Type B pancreatic cell (in vitro differentiated cells): Measurements from ENCODE around the gene SNX19. TPM values are rescaled to one million over a fixed set of nuclear protein-coding genes. Genes with fewer than 3 reads are reported as not detected.

ENCODE experiments used
- DNase-seq: peaks from one replicate; pipeline ENCODE4 v3.0.0; 2021; ENCODE audit warnings: mixed read lengths; ENCODE audit not compliant: unreplicated experiment; ENCODE audit errors: extremely low spot score
- H3K27ac Mint-ChIP-seq: 2 replicates; pipeline ENCODE4 v1.8.0; 2021; ENCODE audit warnings: mild to moderate bottlenecking, mixed read lengths
- H3K27me3 Mint-ChIP-seq: 2 replicates; pipeline ENCODE4 v1.8.0; 2021; ENCODE audit warnings: mixed read lengths
- H3K36me3 Mint-ChIP-seq: 2 replicates; pipeline ENCODE4 v1.8.0; 2021; ENCODE audit warnings: mixed read lengths
- H3K4me1 Mint-ChIP-seq: one replicate; pipeline ENCODE4 v1.8.0; 2021; ENCODE audit warnings: mixed read lengths; ENCODE audit not compliant: unreplicated experiment
- H3K4me3 Mint-ChIP-seq: 2 replicates; pipeline ENCODE4 v1.8.0; 2021; ENCODE audit warnings: mild to moderate bottlenecking, mixed read lengths
- H3K9me3 Mint-ChIP-seq: 2 replicates; pipeline ENCODE4 v1.8.0; 2021; ENCODE audit warnings: mixed read lengths
- total RNA-seq: library from RNA; stranded (reverse); gene quantifications from 2 replicates; pipeline ENCODE4 v1.2.1, GENCODE V29; 2021; ENCODE audit warnings: low replicate concordance
- TF ChIP-seq, protein P1 (sequence below): fragments of 200-600 bp; sonication (generic); conservative IDR thresholded peaks from 2 replicates; pipeline ENCODE4 v1.5.0; 2021; ENCODE audit warnings: antibody characterized with exemption, mild to moderate bottlenecking

The SNX19 gene
- total RNA-seq, 1 donor from 2014 or later: 48.0 TPM

DNA sequence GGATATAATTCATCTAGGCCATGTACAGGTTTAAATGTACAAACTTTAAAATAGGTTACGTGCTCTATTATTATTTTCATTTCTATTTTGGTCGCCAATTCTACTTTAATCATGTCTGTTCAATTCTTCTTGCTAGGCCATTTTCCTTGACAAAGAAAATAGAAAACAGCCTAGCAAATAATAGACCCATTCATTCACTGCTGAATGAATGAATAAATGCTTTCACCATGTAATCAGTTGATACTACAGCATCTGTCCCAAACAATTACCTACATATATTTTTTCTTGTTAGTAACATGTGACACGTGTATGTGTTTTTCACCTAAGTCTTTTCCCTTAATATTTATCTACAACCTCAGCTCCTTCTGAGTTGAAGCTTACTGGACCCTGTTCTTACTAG lies 27.5 kb downstream of the SNX19 start:
- H3K4me1 Mint-ChIP-seq: peaks cover 7% of the 10 kb centered on the region
- H3K9me3 Mint-ChIP-seq: no peaks in the 10 kb centered on the region
- no peak for DNase-seq
- H3K36me3 Mint-ChIP-seq: peaks cover 15% of the 10 kb centered on the region
- TF ChIP-seq, protein P1, sequence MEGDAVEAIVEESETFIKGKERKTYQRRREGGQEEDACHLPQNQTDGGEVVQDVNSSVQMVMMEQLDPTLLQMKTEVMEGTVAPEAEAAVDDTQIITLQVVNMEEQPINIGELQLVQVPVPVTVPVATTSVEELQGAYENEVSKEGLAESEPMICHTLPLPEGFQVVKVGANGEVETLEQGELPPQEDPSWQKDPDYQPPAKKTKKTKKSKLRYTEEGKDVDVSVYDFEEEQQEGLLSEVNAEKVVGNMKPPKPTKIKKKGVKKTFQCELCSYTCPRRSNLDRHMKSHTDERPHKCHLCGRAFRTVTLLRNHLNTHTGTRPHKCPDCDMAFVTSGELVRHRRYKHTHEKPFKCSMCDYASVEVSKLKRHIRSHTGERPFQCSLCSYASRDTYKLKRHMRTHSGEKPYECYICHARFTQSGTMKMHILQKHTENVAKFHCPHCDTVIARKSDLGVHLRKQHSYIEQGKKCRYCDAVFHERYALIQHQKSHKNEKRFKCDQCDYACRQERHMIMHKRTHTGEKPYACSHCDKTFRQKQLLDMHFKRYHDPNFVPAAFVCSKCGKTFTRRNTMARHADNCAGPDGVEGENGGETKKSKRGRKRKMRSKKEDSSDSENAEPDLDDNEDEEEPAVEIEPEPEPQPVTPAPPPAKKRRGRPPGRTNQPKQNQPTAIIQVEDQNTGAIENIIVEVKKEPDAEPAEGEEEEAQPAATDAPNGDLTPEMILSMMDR: no peak
- H3K27me3 Mint-ChIP-seq: no peaks in the 10 kb centered on the region
- H3K27ac Mint-ChIP-seq: no peak overlapping the region
- H3K4me3 Mint-ChIP-seq: no peak overlapping the region

DNA sequence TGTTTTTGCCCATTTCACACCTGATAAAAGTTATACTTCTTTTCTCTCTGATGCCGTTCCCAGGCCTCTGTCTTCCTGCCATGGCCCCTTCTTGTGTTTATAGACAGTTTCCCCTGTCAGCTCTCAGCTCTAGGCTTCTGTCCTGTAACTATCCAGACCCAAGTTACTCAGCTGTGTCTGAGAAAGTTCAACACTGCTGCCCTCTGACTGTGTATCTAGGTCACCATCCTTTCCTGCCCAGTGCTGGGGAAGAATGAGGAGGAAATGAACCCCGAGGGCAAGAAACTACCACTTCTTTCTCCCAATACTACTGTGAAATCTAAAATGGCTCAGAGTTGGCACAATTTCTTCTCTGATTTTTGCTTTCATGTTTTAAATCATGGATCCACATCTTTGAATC lies 29.6 kb downstream of the SNX19 start:
- H3K4me1 Mint-ChIP-seq: no peaks in the 10 kb centered on the region

DNA sequence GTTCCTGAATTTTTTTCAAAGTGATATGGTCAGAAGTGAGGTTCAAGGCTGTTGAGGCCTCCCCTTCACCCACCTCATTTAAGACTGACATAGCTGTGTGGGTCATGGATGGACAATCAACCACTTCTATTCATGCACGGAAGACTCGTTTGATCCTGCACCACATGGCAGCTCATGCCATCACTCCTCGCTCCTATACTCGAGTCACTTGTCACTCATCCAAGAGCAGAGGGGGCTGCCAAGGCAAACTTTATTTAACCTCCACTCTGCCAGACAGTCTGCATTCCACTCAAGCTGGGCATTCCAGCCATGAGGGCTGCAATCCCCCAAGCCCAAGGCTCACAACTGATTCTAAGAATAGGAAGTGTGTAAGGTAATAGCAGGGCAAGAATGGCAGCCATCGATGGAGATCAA lies 34.1 kb downstream of the SNX19 start:
- H3K36me3 Mint-ChIP-seq: peaks cover 37% of the 10 kb centered on the region
- H3K27ac Mint-ChIP-seq: no peak overlapping the region
- H3K4me1 Mint-ChIP-seq: no peaks in the 10 kb centered on the region
- H3K9me3 Mint-ChIP-seq: no peaks in the 10 kb centered on the region
- TF ChIP-seq, protein P1: no peak
- no peak overlapping the region for H3K4me3 Mint-ChIP-seq
- no peak for DNase-seq
- no peaks in the 10 kb centered on the region for H3K27me3 Mint-ChIP-seq

More for the DNA sequence above, 29.6 kb downstream of the SNX19 start:
- DNase-seq: no peak
- Mint-ChIP-seq H3K36me3 (peaks cover 23% of the 10 kb centered on the region), H3K27ac (no peak overlapping the region), H3K9me3 (no peaks in the 10 kb centered on the region), H3K27me3 (no peaks in the 10 kb centered on the region), H3K4me3 (no peak overlapping the region)
- TF ChIP-seq, protein P1: no peak

DNA sequence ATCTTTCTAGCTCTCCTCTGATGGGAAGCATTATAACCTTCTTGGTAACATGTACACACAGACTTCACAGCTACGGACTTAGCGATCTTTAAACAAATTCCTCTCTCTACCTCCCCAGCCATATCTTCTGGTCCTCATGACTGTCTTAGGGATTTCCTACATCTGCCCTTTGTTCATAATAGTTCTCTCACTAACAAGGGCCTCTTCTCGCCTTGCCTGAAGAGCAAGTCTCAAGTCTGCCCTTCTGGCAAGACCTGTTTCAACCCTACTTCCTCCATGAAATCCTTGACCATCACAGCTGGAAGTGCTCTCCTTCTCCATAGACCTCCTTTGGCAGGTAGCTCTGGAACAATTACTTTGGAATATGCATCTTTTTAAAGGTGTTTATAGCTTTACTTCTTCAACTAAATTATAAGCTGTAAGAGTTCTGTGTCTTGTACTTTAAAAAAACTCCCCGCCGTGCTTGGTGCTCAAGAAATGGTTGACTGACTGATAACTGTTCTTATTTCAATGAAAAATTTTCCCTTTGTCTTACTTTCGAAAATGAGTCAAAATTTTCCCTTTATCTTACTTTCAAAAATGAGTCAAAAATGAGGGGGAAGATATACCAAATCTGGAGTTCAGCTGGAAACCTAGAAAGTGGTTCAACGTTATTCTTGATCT lies 34.7 kb downstream of the SNX19 start:
- Mint-ChIP-seq H3K4me3 (no peak overlapping the region), H3K9me3 (no peaks in the 10 kb centered on the region), H3K4me1 (no peaks in the 10 kb centered on the region), H3K27me3 (no peaks in the 10 kb centered on the region), H3K36me3 (peaks cover 35% of the 10 kb centered on the region), H3K27ac (no peak overlapping the region)
- DNase-seq: no peak
- TF ChIP-seq, protein P1: no peak

DNA sequence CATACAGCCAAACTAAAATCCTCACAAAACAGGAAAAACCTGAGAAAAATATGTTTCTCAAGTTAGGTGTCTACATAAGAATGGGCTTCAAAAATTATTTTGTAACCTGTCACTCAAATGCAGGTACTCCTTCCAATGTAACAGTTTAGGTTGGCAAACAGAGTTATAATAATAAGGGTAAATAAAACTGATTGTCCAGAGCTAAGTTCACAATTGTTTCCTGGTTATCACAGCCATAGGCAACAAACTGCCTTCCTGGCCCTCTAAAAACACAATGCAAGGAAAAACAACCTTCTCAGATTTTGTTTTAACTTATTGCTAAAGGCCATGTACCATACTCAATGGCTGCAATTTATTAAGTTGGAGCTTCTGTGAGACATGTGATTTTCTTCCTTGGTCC lies 36.4 kb downstream of the SNX19 start:
- Mint-ChIP-seq H3K4me3 (no peak overlapping the region), H3K27me3 (no peaks in the 10 kb centered on the region), H3K9me3 (no peaks in the 10 kb centered on the region), H3K27ac (no peak overlapping the region), H3K36me3 (peaks cover 43% of the 10 kb centered on the region), H3K4me1 (no peaks in the 10 kb centered on the region)
- DNase-seq: no peak
- TF ChIP-seq, protein P1: no peak
